Measurements from ENCODE around the gene TMEM87A.
A peak's percentile ranks its signal among the peaks of the same experiment; 100 is the strongest.
"Not testable (repeated sequence)": the region's sequence is repeated elsewhere in the genome, so short reads cannot be mapped to it uniquely, and the experiment has no call there.

The TMEM87A gene

DNA sequence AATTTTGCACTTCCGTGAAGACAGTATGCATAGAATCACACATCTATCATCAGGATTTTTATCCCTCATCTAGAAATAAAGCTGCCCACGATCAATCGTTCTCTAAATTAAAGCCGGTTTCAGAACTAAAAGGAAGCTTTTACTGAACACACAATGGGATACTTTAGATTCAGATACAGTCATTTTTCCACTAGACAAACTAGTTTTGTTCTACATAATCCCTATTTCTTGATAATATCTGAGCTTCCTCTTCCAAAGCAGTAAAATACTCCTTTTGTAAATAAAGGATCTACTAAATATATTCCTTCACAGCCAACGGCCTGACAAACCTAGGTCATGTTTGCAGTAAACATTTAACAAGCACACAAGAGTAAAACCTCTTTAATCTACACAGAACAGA is 2.2 kb downstream of the TMEM87A start:
- no peak for DNase-seq (ENCODE audit: low read depth)

DNA sequence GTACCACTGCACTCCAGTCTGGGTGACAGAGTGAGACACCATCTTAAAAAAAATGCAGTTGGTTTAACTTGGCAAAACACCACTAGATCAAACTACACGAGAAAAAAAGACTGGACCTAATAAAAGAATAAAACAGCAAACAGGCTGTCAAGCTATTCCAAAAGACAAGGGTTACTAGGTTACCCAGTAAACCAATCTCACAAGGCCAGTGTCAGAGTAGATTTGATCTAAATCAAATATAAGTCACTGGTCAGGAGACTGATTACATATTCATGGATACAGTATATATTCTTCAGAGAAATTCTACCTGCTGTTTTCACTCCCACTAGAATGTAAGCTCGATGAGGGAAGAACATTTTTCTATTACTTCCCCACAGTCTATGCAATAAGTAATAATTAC is 2.7 kb downstream of the TMEM87A start:
- DNase-seq (ENCODE audit: low read depth) = no peak

DNA sequence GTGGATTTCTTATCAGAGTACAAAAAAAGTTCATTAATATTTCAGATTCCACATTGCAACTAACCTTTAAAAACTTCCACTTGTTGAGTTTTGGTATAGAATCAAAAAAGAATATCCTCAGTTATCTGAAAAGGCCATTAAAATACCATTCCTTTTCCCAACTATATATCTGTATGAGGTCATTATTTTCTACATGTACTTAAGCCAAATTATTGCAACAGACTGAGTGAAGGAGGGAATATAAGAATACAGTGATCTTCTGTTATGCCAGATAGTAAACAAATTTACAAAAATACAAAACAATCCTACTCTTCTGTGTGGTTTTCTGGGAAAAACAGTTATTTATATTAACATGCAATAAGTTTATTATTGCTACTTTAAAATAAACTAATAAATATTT is 5.9 kb downstream of the TMEM87A start:
- no peak for DNase-seq (ENCODE audit: low read depth)

DNA sequence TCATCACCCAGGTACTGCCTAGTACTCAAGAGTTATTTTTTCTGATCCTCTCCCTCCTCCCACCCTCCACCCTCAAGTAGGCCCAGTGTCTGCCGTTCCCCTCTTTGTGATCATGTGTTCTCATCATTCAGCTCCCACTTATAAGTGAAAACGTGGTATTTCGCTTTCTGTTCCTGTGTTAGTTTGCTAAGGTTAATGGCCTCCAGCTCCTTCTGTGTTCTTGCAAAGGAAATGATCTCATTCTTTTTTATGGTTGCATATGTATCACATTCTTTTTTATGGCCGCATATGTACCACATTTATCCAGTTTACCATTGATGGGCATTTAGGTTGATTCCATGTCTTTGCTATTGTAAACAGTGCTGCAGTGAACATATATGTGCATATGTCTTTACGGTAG is 8.4 kb downstream of the TMEM87A start:
- no peak for DNase-seq (ENCODE audit: low read depth)

DNA sequence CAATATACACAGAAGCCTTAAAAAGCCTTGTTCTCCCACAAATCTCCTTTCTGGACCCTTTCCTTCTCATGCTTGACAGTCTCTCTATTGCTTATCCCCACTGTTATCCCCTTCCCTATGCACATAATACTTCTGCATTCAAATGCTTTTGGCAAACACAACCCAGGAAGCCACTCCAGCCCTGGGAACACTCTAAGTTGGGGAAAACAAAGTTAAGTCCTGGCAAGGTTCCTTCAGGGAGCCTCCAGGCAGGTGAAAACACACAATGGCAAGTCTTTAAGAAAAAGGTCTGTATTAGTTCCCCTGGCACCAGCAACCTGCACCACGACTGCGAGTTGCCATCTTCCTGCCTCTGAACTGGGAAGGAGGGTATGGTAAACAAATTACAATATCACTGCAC is 19.9 kb downstream of the TMEM87A start:
- no peak for DNase-seq (ENCODE audit: low read depth)

DNA sequence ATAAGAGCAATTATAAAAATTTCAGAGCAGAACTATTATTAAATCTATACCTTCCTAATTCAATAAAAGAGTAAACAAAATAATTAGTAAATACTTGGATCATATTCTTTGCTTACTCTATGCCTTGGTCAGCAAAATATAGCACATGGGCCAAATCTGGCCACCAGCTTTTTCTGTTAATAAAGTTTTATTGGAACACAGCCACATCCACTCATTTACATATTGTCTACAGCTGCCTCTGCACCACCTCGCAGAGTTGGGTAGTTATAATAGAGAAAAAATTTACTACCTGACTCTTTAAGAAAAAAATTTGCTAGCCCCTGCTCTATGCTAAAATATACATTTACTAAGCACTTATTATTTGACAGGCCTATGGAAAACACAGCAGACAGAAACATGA is 32.4 kb downstream of the TMEM87A start:
- no peak for DNase-seq (ENCODE audit: low read depth)

DNA sequence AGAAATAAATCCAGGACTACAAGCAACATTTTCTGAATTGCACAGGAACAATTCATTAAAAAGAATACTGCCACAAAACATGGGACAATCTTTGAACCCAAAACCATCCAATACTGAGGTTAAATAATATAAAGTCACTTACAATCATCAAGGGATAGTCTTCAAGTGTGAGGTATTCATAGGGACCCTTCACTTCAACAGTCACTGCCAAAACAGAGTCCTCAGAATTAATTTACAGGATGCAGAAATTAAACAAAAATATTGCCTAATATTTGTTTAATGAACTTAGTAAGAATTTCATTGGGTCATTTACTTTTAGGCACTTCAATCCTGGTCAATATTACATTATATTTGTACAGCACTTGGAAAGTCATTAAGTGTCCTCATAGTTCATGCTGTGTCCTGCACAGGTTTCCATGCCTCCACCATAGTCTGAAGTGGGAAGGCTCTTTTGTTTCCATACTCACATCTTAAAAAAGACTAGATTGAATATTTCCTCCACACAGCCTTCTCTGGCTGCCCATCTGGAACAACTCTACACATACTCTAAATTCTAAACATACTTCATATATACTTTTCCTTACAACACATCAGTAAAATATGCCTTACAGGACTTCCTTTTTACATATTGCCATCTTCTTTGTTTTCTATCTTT is 33.6 kb downstream of the TMEM87A start:
- peak; percentile 1 for DNase-seq (ENCODE audit: low read depth)

DNA sequence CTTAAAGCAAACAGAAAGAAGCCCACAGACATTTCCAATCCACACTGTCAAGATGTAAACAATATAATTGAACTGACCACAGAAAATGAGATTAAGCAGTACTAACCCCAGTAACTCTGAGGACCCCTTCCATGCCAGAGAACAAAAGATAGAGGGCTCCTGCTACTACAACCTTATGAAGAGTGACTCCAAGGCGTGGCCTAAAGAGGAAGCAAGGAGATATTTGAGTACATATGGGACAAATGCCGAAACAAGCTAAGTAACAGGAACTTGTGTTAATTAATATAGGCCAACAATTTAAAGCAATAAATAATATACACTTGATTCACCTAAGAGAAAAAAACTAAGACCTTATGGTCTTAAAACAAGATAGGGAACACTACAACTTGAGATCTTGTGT is 40.1 kb downstream of the TMEM87A start:
- no peak for DNase-seq (ENCODE audit: low read depth)

DNA sequence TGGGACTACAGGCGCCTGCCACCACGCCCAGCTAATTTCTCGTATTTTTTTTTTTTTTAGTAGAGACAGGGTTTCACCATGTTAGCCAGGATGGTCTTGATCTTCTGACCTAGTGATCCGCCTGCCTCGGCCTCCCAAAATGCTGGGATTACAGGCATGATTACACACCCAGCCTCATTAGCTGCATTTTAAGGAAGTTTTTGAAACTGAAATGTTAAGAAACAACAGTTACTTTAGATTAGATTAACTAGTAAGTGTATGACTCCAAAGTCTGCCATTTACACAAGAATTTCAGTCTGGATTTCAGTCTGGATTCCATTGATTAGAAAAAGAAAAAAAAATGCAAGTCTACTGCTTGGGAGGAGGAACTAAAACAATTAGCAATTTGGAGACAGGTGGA is 40.6 kb downstream of the TMEM87A start:
- DNase-seq (ENCODE audit: low read depth) = no peak

DNA sequence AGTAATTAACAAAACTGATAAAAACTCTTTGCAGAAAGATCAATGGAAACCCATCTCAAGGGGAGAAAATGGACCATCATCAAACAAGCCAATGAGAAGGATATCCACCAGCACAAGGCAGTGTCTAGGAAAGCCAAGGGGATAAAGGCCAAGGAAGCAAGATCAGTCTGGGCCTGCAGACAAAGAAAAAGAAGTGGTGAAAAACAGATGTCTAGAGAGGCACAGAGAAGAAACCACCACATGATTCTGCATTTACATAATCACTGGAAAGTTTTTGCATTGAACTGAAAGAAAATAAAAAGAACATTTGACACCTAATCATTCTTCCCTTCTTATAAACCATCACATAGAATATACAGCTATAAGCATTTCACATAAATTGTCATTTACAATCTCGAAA is 42.1 kb downstream of the TMEM87A start:
- no peak for DNase-seq (ENCODE audit: low read depth)

DNA sequence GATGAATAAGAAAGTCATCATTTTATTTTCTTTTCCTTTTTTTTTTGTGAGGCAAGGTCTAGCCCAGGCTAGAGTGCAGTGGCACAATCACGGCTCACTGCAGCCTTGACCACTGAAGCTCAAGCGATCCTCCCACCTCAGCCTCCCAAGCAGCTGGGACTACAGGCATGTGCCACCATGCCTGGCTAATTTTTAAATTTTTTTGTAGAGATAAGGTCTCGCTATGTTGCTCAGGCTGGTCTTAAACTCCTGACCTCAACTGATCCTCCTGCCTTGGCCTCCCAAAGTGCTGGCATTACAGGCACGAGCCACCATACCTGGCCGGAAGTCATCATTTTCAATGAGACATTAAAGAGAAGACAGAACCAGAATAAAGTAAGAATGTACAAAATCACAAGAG is 44.3 kb downstream of the TMEM87A start:
- DNase-seq (ENCODE audit: low read depth) = not testable (repeated sequence)

DNA sequence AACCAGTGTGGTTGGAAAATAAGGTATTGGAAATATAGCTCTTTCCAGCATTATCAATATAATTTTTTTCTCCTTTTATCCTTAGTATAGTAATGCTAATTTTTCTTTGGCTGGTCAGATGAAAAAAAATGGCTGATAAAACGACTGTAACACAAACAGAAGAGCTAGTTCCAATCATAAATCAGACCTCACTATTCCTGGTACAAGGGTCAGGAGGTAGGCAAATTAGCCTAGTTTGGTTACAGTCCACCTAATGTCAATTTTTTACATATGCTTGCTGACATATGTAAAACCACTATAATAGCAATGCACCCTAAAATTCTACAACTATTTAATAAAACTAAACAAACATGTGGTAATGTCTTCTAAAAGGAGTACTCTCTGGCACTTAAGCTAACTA is 45.2 kb downstream of the TMEM87A start:
- no peak for DNase-seq (ENCODE audit: low read depth)

DNA sequence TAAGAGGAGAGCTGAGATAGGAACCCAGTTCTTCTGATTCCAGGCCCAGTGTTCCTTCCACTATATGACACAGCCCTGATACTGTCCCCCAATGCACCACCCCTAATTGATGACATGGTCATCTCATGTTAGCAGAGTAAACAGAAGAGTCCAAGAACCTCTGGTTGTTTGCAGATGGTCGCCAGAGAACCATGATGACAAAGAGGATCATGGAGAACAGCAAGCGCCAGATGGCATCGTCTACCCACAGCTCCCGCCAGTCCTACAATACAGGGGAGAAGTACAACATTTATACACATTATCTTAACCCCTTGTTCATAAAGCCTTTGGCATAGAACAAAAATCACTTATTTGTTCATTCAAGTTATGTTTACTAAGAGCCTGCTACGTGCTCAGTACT is 46.6 kb downstream of the TMEM87A start:
- no peak for DNase-seq (ENCODE audit: low read depth)

DNA sequence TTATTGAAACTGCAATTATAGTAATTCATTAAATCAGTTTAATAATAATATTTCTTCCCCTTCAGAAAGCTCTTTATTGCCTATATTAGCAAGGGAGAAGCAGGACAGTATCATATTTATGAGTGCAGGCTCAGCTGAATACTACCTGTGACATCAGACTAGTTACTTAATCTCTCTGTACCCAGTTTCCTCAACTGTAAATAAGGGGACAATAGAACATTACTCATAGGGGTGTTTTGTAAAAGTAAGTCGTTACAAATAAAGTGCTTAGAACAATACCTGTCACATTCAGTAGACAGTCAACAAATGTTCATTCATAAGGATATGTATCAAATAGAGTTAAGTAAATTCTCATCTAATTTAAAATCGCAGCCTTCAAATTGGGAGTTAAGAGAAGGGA is 53.0 kb downstream of the TMEM87A start:
- no peak for DNase-seq (ENCODE audit: low read depth)

DNA sequence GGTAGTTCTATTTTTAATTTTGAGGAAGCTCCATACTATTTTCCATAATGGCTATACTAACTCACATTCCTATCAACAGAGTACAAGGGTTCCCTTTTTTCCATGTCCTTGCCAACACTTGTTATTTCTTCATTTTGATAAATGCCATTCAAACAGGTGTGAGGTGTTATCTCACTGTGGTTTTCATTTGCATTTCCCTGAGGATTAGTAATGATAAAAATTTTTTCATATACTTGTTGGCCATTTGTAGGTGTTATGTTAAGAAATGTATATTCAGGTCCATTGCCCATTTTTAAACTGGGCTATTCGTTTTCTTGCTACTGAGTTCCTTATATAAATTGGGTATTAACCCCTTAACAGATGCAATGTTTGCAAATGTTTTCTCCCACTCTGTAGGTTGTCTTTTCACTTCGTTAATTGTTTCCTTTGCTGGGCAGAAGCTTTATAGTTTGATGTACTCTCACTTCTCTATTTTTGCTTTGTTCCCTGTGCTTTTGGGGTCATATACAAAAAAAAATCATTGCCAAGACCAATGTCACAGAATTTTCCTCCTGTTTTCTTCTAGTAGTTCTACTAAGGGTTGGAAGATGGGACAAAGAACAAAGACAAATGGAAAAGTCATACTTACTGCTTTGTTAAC is 54.2 kb downstream of the TMEM87A start:
- DNase-seq (ENCODE audit: low read depth) = no peak

DNA sequence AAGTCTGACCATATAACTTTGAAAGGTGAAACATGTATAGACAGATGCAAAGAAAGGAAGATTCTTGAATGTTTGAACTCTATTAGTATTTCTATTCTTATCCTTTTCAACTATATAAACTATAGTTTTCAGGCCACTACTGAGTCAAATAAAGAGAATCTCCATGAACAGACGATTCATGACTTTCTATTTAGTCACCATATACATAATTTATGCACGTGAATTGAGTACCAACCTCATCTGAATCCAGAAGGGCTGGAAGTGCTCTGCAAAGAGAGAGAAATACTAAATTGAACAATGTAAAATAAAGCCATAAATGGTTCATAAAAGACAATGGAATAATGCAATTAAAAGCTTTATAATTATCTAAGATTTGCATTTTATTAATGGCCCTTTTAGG is 55.7 kb downstream of the TMEM87A start:
- no peak for DNase-seq (ENCODE audit: low read depth)

DNA sequence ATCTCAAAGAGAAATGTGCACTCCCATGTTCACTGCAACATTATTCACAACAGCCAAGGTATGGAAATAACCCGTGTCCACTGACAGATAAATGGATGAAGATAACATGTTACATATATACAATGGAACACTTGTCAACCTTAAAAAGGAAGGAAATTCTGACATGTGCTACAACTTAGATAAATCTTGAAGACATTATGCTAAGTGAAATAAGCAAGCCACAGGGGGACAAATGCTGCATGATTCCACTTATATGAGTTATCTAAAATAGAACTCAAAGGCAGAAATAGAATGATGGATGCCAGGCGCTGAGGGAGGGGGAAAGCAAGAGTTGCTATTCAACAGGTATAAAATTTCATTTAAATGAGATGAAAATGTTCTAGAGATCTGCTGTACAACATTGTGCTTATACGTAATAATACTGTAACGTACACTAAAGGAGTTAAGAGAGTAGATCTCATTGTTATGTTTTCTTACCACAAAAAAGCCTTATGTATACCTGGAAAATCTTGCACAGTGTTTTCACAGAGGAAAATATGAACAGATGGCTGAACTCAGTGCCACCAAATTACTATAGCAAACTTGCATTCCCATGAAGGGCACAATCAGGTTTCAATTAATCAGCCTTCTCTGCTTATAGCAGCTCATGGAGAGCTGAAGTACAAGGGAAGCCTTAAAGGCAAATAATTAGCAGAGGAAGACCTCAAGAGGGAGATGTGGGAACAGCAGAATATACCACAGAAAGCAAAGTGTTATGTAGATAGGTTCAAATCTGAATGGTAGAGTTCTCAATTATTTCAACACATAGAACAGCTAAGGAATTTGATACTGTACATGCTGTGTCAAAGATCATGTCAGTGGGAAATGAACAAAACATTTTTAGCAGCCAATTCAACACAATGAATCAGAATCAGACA is 57.1 kb downstream of the TMEM87A start:
- DNase-seq (ENCODE audit: low read depth) = peak; percentile 51

DNA sequence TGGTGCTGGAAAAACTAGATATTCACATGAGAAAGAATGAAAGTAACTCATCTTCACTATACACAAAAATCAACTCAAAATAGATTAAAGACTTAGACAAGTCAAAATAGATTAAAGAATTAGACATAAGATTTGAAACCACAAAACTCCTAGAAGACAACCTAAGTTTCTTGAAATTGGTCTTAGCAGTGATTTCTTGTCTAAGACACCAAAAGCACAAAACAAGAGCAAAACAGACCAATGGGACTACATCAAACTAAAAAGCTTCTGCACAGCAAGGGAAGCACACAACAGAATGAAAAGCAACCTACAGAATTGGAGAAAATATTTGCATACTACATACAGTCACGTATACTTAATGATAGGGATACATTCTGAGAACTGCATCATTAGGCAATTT is 58.6 kb downstream of the TMEM87A start:
- no peak for DNase-seq (ENCODE audit: low read depth)

DNA sequence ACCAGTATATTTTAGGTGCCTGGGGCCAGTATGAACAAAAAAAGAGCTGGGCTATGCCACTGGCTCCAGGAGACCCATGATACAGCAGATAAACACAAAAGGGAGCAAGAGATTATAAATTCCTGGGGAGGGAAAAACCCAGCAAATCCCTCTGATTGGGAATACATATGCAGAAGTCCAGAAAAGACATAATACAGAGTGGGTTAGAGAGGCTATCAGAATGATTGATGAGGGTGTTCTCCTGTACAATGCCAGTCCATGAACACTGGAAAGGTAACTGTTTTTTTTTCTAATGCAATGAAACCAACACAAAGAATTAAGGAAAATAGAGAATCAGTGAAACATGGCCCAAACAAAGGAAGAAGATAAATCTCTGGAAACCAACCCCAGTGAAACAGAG is 59.7 kb downstream of the TMEM87A start:
- no peak for DNase-seq (ENCODE audit: low read depth)

DNA sequence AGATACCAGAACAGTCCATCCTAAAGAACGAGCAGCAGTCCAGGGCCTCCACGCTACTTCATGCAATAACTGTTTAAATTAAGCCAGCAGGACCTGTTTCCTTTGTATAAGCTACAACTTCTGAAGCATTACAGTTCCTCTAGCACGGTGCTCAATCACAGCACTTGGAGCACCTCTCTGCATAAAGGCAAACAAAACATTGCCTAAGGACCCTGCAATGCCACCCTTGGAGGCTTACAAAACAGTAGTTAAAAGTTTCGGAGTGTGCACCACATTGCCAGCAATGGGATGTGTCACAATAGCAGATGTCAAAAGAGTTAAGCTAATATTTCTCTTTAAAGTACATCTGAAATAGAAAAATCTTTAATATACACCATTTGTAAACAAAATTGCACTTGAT is 62.5 kb downstream of the TMEM87A start:
- DNase-seq (ENCODE audit: low read depth) = peak; percentile 50

DNA sequence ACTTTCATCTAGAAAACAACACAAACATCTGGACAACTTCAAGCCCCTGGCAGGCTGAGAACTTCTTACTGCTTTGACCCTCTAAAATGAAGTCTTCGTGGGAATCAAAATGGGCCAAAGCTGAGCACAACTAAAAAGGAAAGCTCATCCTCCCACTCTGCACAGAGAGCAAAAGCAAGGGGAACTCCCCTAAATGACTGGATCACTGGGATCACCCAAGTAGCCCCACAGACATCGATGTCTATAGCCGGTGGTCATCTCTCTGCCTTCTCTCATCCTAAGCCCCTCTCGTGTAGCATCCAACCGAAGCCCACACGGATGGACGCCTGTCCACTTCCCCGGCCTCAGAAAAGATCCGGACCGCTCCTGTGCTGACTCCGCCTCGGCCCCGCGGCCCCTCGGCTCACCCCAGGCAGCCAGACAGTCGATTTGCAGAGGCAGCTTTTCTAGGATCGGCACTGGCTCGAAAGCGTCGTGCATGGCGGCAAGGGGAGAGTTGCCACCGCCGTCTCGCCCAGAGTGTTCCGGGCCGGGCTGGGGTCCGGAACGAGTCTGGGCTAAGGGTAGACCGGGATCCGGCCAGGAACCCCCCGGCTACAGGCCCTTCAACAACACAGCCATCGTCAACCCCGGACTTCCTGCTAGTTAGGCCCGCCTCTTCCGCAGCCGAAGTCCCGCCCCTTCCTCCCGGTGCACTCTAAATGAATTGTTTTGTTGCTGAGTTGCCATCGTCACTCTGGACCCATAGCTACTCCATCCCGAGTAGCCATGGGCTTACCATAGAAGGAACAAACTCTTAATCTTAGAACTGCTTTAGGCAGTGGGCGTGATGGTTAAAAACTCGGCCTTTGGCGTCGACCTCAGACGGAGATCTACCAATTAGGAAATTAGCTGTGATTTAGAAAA is 65.3 kb downstream of the TMEM87A start, which contains the start of gene VPS39:
Gene VPS39, minus strand, starts transcription at position 631 of the 906 bp plus-strand sequence. Its CDS starts 151 bp downstream, at position 480.
- DNase-seq (ENCODE audit: low read depth) = peak; percentile 84

DNA sequence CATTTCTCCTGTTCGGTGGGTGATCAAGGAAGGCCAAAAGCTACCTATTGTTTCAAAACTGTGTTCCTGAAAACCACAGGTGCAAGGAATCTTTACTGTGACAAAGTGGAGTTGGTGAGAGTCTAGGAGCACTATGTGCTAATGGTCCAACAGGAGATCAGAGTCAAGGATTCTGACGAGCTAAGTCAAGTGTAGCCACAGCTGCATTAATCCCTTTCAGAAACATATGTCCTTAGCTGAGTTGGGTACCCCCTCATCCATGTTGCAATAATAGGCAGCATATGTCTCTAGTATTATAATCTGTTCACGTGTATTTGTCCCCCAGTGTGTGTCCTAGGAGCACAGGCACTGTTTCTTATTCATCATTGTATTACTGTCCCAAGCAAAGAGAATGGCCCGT is 66.8 kb downstream of the TMEM87A start:
- DNase-seq (ENCODE audit: low read depth) = no peak
